ENCODE measurements around the gene PDGFRB.
A peak's percentile ranks its signal among the peaks of the same experiment; 100 is the strongest.

DNA sequence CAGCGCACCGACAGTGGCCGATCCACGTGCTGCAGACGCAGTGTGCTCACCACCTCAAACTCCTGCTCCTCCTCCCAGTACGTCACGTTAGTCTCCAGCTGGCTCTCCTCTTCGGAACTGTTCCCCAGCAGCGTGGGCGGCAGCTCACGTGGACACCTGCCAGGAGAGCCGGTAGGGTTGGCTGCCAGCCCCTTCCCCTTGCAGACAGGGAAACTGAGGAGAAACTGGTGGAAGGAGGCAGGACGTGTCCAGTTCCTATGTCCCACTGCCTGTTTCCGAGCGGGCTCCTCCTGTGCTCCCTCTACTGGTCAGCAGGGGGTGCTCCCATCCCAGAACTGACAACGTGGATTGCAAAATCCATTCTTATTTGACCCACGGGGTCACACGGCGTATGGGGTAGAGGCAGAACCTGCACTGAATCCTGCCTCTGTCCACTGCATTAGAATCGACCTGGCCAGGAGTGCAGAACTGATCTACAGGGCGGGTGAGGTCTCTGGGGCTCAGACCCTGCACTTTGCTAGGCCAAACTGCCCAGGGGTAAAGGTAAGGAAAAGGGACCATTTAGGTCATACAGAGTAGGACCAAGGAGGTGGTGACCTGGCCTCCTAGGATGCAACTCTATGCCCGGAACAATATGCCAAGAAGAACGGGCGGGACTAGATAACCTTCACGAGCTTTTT lies 25.7 kb downstream of the PDGFRB start:
- TF ChIP-seq, protein P1, sequence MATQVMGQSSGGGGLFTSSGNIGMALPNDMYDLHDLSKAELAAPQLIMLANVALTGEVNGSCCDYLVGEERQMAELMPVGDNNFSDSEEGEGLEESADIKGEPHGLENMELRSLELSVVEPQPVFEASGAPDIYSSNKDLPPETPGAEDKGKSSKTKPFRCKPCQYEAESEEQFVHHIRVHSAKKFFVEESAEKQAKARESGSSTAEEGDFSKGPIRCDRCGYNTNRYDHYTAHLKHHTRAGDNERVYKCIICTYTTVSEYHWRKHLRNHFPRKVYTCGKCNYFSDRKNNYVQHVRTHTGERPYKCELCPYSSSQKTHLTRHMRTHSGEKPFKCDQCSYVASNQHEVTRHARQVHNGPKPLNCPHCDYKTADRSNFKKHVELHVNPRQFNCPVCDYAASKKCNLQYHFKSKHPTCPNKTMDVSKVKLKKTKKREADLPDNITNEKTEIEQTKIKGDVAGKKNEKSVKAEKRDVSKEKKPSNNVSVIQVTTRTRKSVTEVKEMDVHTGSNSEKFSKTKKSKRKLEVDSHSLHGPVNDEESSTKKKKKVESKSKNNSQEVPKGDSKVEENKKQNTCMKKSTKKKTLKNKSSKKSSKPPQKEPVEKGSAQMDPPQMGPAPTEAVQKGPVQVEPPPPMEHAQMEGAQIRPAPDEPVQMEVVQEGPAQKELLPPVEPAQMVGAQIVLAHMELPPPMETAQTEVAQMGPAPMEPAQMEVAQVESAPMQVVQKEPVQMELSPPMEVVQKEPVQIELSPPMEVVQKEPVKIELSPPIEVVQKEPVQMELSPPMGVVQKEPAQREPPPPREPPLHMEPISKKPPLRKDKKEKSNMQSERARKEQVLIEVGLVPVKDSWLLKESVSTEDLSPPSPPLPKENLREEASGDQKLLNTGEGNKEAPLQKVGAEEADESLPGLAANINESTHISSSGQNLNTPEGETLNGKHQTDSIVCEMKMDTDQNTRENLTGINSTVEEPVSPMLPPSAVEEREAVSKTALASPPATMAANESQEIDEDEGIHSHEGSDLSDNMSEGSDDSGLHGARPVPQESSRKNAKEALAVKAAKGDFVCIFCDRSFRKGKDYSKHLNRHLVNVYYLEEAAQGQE (IDR thresholded peaks at IDR 0.05; ENCODE audit: insufficient replicate concordance, low read depth): no peak
- TF ChIP-seq, protein P2, sequence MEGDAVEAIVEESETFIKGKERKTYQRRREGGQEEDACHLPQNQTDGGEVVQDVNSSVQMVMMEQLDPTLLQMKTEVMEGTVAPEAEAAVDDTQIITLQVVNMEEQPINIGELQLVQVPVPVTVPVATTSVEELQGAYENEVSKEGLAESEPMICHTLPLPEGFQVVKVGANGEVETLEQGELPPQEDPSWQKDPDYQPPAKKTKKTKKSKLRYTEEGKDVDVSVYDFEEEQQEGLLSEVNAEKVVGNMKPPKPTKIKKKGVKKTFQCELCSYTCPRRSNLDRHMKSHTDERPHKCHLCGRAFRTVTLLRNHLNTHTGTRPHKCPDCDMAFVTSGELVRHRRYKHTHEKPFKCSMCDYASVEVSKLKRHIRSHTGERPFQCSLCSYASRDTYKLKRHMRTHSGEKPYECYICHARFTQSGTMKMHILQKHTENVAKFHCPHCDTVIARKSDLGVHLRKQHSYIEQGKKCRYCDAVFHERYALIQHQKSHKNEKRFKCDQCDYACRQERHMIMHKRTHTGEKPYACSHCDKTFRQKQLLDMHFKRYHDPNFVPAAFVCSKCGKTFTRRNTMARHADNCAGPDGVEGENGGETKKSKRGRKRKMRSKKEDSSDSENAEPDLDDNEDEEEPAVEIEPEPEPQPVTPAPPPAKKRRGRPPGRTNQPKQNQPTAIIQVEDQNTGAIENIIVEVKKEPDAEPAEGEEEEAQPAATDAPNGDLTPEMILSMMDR (IDR thresholded peaks at IDR 0.05; ENCODE audit: insufficient read depth, low read length): peak; percentile 96
- TF ChIP-seq POLR2AphosphoS5 (IDR thresholded peaks at IDR 0.05; ENCODE audit: low read depth) (no peak), GABPA (IDR thresholded peaks at IDR 0.05; ENCODE audit: low read depth) (no peak)

Data from HL-60 (cell line).